Non-pigmented ciliary epithelial cell (primary cell): ENCODE measurements around the gene MYOM3.

ENCODE experiments used
- DNase-seq: peaks from one replicate; pipeline ENCODE4 v3.0.0-alpha.2; 2010; ENCODE audit warnings: low read depth

The MYOM3 gene

DNA sequence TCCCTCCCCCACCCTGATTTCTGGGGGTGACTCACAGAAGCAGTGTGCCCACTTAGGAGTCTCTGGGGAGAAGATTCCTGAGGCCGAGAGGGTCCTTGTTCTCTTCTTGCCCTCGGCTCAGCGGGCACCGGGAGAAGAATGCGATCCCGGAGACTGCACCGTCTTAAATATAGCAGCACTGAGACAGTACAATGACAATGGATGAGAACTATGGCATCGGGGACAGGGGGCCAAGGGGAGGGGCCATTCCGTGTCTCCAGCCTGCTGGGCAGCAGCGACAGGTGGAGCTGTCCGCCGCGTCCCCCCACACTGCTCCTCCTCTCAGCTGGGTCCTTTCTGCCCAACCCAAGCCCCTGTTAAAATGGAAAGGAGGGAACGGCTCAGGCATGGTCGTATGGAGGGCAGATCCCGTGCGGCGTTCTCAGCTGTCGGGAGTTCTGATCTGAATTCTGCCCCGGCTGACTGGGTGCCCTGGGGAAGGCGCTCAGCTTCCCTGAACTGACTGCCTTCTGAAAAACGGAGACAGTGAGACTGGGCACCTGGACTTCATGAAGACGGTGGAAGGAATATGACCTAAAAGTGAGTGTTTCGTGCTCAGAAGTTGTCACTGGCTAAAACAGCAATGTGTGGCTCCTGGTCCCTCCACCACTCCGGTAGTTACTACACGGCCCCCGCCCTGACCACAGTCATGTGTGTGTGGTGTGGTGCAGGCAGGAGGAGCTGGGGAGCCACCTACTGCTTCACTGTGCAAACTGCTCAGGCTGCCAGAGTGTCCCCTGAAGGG lies at the start of gene MYOM3:
MYOM3 (minus strand) TSS at position 140 of the 784 bp plus-strand sequence. CDS start 3,499 bp downstream, outside the sequence.
- DNase-seq = peak; percentile 37

DNA sequence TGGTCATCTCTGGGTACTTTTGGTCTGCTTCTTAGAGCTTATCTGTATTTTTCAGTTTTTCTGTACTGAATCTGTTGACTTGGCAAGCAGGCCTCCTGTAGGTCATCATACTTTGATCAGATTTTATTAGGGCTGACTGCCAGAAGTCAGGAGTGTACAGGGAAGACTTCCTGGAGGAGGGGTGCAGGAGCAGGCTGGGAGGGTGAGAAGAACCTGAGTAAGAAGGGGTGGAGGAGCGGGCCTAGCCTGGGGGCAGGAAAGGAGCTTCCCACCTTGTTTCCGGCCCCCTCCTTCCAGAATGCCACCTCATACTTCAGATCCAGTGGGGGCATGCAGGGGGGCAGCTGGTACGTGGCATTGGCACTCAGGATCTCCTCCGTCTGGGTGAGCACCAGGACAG lies 49.3 kb upstream of the MYOM3 start:
- DNase-seq = no peak

DNA sequence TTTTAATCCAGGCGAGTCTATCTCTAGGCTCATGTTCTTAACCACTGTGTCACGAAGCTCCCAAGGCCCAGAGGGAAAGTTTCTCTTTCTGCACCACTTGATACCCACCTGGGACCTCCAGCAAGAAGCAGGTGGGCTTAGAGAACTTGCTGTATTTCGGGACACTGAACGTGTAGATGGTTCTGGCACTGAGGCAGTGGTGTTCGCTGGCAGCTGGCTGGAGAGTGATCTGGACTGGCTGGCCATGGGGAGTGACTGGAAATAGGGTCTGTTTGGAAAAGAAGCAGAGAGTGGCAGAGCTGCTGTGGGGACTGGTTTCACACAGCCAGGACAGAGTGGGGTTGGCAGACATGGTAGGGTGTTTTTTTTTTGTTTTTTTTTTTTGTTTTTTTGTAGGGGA lies 47.4 kb upstream of the MYOM3 start:
- no peak for DNase-seq

DNA sequence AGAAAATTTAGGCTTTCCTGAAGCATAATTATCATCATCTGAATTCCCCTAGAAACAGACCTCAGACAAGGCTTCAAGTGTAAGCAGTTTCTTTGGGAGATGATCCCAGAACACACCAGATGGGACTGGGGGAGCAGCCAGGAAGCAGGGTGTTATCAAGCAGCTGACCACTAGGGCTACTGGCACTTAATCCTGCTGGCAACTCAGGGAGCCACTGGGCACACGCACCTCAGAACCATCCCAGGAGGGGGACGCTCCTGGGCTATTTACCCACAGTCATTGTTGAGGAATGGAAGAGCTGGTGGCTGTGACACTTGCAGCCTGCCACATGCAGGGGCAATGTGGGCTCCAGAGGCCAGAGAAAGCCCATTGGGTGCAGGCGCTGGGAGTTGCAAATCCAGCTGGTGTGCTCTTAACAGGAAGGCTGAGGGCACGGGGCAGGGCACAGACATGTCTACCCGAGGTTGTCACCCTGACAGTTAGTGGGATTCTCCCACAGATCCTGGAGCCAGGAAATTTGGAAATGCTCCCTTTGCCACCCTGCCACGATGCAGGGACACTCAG lies 46.1 kb upstream of the MYOM3 start:
- no peak for DNase-seq

GRCh38 chr1:24156542-24157260 lies 44.8 kb upstream of the MYOM3 start:
- no peak for DNase-seq

DNA sequence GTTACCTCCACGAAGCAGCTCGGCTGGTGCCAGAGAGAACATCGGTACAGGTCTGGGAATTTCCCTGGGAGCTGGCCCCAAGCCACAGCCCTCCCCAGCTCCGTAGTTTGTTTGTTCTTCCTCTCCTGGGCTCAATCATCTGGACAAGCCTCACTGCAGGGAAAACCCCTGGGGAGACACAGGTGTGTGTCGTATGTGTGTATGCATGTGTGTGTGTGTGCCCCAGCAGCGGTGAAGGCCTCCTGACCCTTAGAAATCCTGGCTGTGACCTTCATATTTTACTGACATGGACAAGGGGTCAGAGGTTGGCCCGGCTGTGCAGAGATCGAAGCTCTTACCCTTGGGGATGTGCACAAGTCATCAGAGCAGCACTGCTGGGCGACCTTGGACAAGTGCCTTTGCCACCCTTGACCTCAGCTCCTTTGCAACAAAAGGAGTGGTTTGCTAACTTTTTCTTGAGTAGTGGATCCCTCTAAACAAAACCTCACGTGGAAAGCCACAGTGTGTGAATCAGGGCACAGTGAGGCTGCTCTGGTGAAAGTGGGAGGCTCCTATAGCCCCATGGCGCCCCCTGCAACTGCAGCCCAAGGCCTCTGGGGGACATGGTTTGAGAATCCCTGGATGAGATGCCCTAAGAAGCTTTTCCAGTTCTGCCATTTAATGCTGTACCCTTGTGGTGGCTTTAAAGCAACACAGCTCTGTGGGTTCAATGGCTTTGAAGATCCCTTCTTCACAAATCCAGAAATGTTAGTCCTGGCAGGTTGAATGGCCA lies 43.3 kb upstream of the MYOM3 start:
- DNase-seq = no peak

DNA sequence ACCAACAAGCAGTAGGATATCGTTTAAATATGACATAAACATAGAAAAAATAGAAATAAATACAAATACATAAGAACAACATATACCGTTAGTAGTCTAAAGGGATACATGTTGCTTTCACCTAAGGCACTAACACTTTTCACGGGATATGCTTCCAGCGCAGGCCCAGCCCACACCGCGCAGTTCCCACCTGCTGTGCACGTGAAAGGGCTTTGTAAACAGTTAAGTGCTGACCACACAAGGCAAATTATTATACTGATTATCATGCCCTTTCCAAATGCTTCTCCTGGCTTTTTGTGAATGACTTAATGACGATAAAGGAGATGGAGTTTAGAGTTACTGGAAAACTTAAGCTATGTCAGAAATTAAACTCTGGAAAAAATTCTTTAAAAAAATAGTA lies 42.3 kb upstream of the MYOM3 start:
- no peak for DNase-seq

GRCh38 chr1:24152631-24153494 lies 40.9 kb upstream of the MYOM3 start:
- no peak for DNase-seq

DNA sequence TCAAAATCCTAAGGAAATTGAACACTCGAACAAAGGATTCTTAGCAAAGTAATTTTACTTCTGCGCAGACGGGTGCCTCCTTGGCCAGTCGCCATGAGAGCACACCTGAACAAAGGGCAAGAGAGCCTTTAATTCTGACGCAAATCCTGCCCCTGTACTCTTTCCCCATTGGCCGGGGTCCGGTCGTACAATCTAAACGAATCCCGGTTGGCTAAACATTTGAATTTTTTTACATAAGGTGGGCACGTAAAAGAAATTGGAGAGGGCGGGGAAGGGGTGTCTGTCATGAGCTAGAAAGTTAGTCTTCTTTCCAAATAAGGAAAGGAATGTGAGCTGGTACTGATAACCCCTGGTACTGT lies 39.2 kb upstream of the MYOM3 start:
- DNase-seq = no peak

- DNase-seq = peak; percentile 27
Observed at GRCh38 chr1:24150234-24151174, 38.6 kb upstream of the MYOM3 start.

- peak; percentile 19 for DNase-seq
Observed at GRCh38 chr1:24149866-24150233, 37.9 kb upstream of the MYOM3 start.

DNA sequence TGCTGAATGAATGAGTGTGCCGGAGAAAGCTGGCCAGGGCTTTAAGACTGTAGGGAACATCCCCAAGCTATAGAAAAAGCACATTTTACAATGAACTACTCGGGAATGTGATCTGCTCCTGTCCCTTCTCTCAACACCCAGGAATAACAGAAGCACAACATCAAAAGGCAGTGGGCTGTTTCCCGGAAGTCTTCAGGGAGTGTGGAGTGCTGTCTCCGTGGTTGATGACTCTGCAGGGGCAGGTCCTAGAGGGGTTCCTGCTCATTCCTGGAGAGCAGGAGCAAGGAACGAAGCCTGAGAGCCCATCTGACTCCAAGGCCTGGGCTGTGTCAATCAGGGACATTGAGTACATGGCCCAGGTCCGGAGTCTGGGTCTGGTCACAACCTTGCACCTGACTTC lies 35.9 kb upstream of the MYOM3 start:
- no peak for DNase-seq

- no peak for DNase-seq
Observed at GRCh38 chr1:24147194-24147593, 35.3 kb upstream of the MYOM3 start.

- DNase-seq = no peak
Observed at GRCh38 chr1:24142546-24143534, 30.9 kb upstream of the MYOM3 start, which contains the start of gene IL22RA1. TSS of gene IL22RA1 (minus strand) at chr1:24143140. CDS start at chr1:24143082, 58 bp downstream.

- DNase-seq = no peak
Observed at GRCh38 chr1:24141311-24141997, 29.5 kb upstream of the MYOM3 start.

DNA sequence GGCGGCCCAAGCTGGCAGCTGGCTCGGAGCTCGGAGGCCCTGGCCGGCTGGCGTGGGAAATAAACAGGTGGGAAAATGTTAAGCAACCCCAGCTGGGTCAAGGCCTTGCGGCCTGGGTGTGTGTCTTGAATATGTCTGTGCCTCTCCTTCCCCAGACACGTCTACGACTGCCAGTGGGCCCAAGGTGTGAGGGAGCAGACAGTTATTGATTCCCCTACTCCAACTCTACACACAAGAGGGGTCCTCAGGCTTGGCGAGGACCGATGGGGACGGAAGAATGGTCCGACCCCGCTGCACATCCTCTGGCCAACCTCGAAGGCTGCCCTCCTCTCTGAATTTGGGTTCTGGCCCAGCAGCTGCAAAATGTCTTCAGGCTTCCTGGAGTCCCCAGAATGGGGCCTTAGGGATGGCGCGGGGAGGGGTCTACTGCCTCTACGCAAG lies 28.8 kb upstream of the MYOM3 start:
- DNase-seq = no peak

DNA sequence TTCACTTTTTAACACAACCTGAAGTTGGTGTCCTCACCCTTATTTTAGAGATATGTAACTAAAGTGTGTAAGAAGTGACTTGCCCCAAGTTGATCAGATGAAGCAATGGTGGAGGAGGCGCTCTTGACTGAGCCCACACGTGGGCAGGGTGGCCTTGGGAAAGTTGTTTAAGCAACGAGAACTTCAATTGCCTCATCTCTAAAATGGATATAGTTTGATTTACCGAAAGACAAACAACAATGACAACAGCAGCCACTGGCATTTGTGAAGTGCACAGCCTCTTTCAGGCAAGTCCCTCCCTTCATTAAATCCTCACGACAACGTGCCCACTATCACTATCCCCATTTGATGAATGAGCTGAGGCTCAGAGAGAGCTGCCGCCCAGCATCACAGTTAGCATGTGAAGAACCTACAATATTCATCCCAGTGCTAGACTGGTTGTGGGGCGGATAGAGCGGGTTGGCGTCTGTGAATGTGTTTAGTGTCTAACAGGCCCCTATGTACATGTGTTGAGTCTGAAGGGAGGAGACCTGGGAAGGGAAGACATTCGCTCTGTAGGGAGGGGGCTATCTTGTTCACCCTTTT lies 28.0 kb upstream of the MYOM3 start:
- no peak for DNase-seq

GRCh38 chr1:24139222-24139489 lies 27.2 kb upstream of the MYOM3 start:
- no peak for DNase-seq
